IPS-18c (cell line): Measurements from ENCODE around the gene ADI1.
"Not testable (repeated sequence)": the region's sequence is repeated elsewhere in the genome, so short reads cannot be mapped to it uniquely, and the experiment has no call there.

Experiments used
- H3K4me3 ChIP-seq: 2 replicates; pipeline ENCODE4 v1.7.0; 2013; ENCODE audit warnings: low read depth, mild to moderate bottlenecking, low read length, moderate library complexity; ENCODE audit not compliant: insufficient read depth
- H3K9me3 ChIP-seq: one replicate; pipeline ENCODE4 v1.6.1; 2013; ENCODE audit warnings: mild to moderate bottlenecking, low read length, moderate library complexity; ENCODE audit not compliant: control insufficient read depth, insufficient read depth

ADI1 gene

DNA sequence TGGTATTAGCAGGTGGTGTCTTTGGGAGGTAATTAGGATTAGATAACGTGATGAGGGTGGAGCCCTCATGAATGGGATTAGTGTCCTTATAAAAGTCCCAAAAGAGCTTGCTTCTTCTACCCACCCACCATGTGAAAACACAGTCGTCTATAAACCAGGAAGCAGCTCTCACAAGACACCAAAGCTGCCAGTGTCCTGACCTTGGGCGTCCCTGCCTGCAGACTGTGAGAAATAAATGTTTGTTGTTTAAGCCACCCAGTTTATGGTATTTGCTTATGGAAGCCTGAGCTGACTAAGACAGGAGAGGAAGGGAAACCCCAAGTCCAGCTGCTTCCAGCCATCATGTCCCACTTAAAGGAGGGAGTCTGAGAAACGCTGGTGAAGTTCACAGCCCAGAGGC lies 13.6 kb downstream of the ADI1 start:
- H3K4me3 ChIP-seq: no peak overlapping the region
- H3K9me3 ChIP-seq: no peaks in the 10 kb centered on the region

DNA sequence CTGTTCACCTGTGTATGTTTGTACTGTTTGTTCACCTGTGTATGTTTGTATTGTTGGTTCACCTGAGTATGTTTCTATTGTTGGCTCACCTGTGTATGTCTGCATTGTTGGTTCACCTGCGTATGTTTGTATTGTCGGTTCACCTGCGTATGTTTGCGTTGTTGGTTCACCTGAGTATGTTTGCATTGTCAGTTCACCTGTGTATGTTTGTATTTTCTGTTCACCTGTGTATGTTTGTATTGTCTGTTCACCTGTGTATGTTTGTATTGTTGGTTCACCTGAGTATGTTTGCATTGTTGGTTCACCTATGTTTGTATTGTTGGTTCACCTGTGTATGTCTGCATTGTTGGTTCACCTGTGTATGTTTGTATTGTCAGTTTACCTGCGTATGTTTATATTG lies 14.6 kb downstream of the ADI1 start:
- no peaks in the 10 kb centered on the region for H3K9me3 ChIP-seq
- no peak overlapping the region for H3K4me3 ChIP-seq

DNA sequence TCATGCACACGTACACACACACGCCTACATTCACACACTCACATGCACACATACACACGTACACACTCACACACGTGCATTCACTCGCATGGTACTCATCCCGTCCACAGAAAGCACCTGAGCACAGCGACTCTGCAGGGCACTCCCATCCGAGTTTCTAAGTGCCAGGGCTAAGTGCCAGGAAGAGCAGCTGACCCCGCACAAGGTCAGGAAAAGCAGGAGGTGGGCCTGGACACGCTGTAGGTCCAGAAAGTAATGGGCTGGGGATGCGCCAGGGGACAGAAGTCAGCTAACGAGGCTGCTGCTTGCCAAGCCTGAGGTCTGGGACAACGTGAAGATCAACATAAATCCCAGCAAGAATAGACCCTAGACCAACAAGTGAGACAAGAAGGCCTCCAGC lies 15.8 kb downstream of the ADI1 start:
- H3K9me3 ChIP-seq: no peaks in the 10 kb centered on the region
- H3K4me3 ChIP-seq: no peak overlapping the region

DNA sequence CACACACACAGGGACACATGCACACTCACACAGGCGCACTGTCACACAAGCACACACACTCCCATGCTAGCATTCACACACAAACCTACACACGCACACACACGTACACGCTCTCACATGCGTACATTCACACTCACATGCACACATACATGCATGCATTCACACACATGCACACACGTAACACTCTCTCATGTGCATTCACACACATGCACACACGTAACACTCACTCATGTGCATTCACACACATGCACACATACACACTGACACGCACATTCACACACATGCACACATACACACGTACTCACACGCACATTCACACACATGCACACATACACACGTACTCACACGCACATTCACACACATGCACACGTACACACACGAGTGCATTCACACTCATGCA lies 16.3 kb downstream of the ADI1 start:
- Histone ChIP-seq H3K4me3 (no peak overlapping the region), H3K9me3 (no peaks in the 10 kb centered on the region)

DNA sequence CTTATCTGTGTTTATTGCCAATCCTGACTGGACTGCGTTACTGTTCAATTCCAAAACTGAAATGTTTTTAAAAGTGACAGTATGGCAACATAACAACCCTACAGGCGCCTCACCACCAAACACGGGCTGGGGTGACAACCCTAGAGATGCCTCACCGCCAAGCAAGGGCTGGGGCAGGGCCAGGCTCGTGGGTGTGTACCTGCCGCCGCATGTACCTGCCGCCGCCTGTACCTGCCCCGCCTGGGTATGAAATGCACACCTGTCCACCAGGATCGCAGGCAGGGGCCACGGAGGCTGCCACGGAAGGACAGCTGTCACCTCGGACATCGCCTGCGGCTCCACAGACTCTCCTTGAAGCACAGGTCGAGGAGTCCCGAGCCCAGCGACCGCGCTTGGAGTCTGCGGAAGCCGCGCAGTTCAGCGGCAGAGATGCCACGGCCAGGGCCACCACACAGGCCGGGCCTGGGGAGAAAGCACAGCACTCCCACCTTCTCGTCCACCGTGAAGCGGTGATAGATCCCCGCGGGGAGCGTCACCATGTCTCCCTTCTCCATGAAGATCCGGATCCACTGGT lies 18.9 kb downstream of the ADI1 start:
- H3K4me3 ChIP-seq: no peak overlapping the region

DNA sequence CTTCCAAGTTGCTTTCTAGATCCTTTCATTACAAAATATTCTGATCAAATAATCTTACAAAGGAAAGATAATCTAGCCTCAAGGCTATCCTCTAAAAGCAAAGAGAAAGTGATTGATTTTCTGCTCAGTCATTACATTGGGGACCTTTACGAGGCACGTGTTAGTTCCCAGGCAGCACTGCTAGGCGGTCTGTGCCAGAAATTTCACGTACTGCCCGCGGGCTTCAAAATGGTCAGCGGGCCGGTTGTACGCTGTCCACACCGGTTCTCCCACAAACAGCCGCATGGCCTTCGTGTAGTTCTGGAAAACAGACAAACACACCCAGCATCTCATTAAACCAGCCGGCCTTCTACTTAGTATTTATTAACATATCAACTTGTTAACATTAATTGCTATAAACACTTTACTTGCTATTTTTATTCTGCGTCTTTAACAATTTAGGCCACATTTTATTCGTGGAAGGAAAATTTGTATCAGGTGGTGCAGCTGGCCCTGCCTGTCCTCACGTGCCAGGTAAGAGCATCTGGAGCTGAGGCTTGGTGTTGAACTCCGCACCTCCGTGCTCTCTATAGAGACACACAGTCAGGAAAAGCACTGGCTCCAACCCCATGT lies 20.4 kb downstream of the ADI1 start:
- Histone ChIP-seq H3K9me3 (no peaks in the 10 kb centered on the region), H3K4me3 (no peak overlapping the region)

More for the DNA sequence above, 18.9 kb downstream of the ADI1 start:
- no peaks in the 10 kb centered on the region for H3K9me3 ChIP-seq

DNA sequence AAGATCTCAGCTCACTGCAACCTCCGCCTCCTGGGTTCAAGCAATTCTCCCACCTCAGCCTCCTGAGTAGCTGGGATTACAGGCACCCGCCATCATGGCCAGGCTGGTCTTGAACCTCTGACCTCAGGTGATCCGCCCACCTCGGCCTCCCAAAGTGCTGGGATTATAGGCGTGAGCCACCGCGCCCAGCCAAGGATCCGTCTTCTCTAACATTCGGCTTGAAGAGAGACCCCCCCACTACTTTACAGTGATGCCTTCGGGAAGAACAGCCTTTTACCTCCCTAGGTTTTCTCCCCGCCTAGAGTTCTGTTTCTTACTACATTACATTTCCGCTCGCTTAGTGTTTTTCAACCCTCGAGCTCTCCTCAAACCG lies 22.6 kb downstream of the ADI1 start:
- not testable (repeated sequence) for H3K9me3 ChIP-seq, H3K4me3 ChIP-seq

DNA sequence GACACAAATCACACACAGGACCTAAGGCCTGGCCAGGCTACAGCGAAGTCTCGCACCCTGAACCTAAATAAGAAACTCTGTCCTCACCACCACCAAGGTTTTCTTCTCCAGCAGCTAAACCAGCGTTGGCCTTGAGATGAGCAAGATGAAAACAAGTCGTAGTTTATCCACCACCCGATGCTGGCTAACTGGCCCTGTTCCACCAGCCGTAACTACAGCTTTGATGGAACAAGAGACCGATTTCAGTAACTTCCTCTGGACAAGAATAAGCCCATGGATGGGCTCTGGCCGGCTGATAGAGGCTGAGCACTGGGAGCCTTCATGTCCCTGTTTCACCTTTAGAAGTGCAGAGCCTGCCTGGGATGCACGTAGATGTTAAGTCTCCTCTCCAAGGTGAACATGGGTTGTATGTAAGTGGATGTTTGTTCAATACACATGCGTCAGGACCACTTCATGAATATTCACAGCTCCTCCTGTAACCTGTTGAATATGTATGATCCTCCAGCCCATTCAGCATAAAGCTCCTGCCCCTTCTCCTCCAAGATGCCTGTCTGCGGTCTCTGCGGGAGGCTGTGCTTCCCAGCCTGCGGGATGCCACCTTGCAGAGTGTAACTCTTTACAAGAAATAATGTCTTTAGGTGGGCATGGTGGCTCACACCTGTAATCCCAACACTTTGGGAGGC lies 24.2 kb downstream of the ADI1 start:
- Histone ChIP-seq H3K9me3 (no peaks in the 10 kb centered on the region), H3K4me3 (no peak overlapping the region)

DNA sequence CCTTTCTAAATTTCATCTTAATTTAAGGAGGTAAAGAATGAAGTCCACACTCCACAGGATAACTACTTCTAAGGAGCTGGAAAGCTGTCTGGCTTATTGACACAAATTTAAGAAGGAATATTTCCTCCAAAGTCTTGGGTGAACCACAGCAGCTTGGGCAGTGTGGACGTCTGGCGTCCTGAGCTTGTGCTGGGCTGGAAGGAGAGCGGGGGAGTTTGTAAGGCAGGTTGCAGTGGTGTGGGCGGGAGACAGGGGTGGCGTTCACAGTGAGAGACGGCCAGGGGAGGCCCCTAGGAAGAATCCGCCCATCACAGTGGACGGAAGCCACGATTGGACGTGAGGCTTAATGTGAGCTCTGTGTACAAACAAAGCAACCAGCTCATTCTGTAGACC lies 25.7 kb downstream of the ADI1 start:
- no peak overlapping the region for H3K4me3 ChIP-seq
- no peaks in the 10 kb centered on the region for H3K9me3 ChIP-seq

DNA sequence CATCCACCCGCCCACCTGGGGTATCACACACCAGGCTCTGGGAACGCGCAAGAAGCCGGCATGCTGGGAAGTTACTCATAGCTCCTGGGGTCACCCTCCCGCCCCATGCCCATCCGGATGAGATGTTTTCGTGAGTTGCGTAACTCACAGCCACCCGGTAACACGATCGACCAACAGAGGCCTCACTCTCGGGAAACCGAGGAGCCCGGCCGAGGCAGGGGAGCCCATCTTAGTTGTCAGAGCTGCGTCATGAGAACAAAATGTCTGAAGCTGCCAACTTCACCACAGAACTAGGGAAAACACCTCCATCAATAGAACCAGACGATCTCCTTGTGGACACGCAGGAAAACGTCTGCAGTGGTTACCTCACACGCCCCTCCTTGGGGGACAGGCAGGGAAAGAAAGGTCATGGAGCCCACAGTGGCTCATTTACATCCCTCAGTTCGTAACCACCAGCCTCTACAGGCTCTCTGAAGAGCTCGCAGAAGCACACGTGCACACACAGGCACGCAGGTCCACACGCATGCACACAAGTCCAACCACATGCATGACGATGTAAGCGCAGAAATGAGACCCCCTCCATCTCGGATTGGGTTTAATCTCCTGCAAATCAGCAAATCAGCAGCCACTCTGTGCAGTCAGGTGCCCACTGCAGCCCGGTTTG lies 26.2 kb downstream of the ADI1 start:
- Histone ChIP-seq H3K4me3 (no peak overlapping the region), H3K9me3 (no peaks in the 10 kb centered on the region)

DNA sequence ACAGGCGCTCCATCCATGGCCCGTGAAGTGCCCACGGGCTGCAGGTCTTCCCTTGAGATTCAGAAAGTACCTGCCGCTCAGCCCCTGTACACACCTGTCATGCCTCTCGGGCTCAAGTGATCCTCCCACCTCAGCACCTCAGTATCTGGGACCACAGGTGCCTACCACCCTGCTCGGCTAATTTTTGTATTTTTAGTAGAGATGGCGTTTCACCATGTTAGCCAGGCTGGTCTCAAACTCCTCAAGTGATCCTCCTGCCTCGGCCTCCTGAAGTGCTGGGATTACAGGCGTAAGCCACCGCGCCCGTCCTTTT lies 26.9 kb downstream of the ADI1 start:
- H3K4me3 ChIP-seq, H3K9me3 ChIP-seq: not testable (repeated sequence)

DNA sequence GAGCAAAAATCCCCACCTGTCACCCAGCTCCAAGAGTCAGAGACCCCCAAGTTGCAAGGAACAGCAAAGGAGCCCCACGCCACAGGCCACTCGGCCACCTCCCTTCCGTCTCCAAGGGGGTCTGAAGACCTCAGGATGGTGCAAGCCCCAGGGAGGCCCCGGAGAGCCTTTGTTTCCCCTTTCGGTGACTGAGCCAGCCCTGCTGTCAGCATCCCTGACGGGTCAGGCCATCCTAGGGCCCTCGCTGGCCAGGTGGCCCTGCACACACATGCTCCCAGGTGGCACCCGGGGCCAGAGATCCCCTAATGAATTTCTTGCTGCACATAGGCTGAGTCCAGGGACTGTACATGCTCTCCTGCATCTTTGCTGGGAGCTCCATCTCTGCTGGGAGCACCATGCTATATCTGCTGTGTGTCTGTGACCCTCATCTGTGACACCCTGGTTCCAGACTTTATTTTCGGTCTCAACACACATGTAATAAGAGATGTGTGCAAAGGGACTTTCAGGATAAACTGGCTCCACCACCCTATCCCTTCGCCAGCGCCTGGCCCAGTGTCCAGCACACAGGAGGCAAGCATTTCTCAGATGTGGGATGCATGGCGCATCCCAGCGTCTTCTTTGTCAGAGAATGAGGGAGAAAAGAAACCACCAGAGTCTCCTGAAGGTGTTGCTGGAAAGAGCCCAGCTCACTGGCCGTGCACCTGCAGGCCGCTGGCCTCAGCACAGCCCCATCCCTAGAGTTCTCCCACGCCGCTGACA lies 27.4 kb downstream of the ADI1 start:
- no peak overlapping the region for H3K4me3 ChIP-seq
- peaks cover 2% of the 10 kb centered on the region for H3K9me3 ChIP-seq

DNA sequence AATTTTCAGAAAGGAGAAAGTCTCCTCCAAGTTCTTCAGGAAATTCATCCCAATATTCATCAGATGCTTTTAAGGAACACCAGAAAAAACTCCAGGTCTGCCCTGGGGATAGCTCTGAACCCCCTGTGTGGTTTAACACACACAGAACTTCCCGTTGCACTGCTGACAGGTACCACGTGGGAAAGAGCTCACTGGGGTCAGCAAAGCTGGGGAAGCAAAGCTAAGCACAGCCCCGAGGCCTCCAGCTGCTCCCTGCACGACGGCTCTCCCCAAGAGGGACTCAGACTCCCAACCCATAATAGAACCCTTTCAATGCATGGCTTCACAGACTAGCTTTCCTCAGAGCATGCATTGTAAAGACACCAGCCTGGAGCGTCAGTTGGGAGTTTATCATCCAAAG lies 28.0 kb downstream of the ADI1 start:
- Histone ChIP-seq H3K9me3 (peaks cover 2% of the 10 kb centered on the region), H3K4me3 (no peak overlapping the region)

DNA sequence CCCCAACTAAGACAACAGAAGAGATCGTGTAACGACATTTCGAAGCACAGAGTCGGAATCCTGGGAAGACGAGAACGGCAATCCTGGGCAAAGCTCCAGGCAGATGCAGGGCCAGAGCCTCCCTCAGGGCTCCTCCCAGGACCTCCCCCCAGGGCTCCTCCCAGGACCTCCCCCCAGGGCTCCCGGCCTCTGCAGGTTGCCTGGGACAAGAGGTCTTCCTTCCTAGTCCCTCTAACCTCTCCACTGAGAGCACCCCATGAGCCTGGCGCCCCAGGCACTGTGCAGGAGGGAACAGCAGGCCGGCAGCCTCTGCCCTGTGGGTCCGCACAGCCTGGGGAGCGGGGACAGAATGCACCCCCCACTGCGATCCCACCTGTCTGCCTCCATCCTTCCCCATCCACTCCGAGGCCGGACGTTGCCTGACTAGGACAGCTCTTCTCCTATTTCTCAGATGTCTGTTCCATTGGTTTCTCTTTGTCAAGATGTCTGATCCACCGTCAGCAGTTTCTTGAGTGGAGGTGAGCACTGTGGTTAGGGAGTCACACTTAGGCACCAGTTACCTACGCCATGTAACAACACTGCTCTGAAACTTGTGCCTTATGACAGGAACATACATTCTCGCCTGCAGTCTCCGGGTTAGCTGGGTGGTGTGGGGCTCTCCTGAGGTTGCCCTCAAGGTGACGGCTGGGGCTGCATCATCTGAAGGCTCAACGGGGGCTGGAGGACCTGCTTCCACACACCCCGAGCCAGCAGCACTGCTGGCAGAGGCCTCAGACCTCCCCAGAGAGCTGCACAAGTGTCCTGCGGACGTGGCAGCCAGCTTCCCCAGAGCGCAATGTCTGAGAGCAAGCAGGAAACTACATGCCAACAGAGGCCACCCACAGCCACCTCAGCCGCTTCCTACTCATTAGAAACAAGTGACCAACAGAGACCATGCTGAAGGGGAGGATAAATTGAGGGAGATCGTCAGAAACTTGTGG lies 28.9 kb downstream of the ADI1 start:
- Histone ChIP-seq H3K4me3 (no peak overlapping the region), H3K9me3 (peaks cover 5% of the 10 kb centered on the region)

DNA sequence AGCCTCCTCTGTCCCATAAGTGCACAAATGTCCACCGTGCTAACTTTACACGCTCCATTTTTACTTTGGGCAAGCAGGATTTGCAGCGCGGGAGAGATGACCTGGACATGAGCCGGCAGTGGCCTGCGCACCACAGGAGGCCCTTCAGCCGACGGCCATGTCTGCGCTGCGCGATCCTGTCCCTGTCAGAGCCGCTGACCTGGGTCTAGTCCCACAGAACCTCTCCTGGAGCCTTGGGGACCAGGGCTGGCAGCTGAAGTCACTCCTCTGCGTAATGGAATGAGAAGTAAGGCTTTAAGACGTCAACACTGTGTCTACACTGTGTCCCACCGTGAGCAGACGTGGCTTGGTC lies 29.6 kb downstream of the ADI1 start:
- Histone ChIP-seq H3K9me3 (peaks cover 5% of the 10 kb centered on the region), H3K4me3 (no peak overlapping the region)

DNA sequence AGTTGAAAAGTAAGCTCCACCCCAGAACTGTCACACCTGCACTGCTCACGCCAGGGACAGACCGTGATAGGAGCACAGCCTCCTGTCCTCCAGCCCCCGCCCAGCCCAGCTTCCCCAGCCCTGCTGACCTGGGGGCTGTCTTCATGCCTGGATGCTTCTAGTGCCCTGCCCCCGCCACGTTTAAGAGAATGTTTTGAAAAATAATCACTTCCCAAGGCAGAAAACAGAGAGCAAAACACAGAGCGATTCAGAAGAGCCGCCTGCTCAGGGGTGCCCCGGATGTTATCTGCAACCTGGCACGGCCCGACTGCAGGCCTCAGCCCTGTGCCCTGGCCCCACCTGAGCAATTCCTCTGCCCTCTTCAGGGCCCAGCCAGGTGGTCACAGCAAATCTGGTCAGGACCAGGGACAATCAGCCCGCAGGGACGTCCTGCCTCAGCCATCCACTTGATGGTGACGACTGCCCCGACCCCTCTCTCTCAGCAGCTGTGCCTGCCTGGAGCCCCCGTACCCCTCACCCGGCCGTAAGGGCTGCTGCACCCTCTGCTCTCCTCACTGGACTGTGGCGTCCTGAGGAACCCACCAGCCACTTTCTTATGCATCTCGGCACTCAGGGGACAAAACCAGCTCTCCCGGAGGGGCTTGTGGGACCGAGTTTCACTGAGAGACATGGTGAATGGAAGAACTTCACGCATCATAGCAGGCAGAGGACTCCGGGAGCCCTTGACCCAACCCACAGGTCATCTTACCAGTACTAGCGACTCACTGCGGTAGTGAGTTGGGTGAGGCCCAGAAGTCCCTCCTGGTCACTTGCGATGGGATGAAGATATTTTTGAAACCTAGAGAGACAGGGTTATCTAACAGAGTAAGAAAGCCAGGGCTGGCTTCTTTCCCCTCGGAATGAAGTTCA lies 30.2 kb downstream of the ADI1 start:
- H3K9me3 ChIP-seq: peaks cover 5% of the 10 kb centered on the region
- H3K4me3 ChIP-seq: no peak overlapping the region
